Activated gamma-delta T cell treated with Interleukin-2 at 50 U/mL for 16 hours (primary cell): Measurements from ENCODE around the gene CDH2.

Source experiments
- DNase-seq: peaks from one replicate; pipeline ENCODE4 v3.0.0-alpha.2; 2020

CDH2 gene

GRCh38 chr18:28167835-28168349 is 9.0 kb downstream of the CDH2 start:
- no peak for DNase-seq

- no peak for DNase-seq
Measured at GRCh38 chr18:28164771-28165483, 12.0 kb downstream of the CDH2 start.

GRCh38 chr18:28163201-28163775 is 13.6 kb downstream of the CDH2 start:
- no peak for DNase-seq

- DNase-seq: no peak
Measured at GRCh38 chr18:28161608-28162599, 15.0 kb downstream of the CDH2 start.

- DNase-seq: no peak
Measured at GRCh38 chr18:28159055-28159454, 17.9 kb downstream of the CDH2 start.

- no peak for DNase-seq
Measured at GRCh38 chr18:28158083-28158581, 18.8 kb downstream of the CDH2 start.

- no peak for DNase-seq
Measured at GRCh38 chr18:28153485-28154065, 23.4 kb downstream of the CDH2 start.

GRCh38 chr18:28152754-28153153 is 24.2 kb downstream of the CDH2 start:
- DNase-seq: no peak

GRCh38 chr18:28152354-28152753 is 24.6 kb downstream of the CDH2 start:
- DNase-seq: no peak

- DNase-seq: no peak
Measured at GRCh38 chr18:28151434-28151833, 25.5 kb downstream of the CDH2 start.

GRCh38 chr18:28150925-28151324 is 26.0 kb downstream of the CDH2 start:
- no peak for DNase-seq

- DNase-seq: no peak
Measured at GRCh38 chr18:28149810-28150420, 27.0 kb downstream of the CDH2 start.

- DNase-seq: no peak
Measured at GRCh38 chr18:28147674-28148171, 29.2 kb downstream of the CDH2 start.

- DNase-seq: no peak
Measured at GRCh38 chr18:28143725-28144124, 33.2 kb downstream of the CDH2 start.

GRCh38 chr18:28138816-28139215 is 38.1 kb downstream of the CDH2 start:
- no peak for DNase-seq

- DNase-seq: no peak
Measured at GRCh38 chr18:28136071-28136470, 40.9 kb downstream of the CDH2 start.

- DNase-seq: no peak
Measured at GRCh38 chr18:28134774-28135173, 42.2 kb downstream of the CDH2 start.

GRCh38 chr18:28132084-28132483 is 44.8 kb downstream of the CDH2 start:
- no peak for DNase-seq

- no peak for DNase-seq
Measured at GRCh38 chr18:28128659-28128980, 48.3 kb downstream of the CDH2 start.

- no peak for DNase-seq
Measured at GRCh38 chr18:28127763-28128658, 48.9 kb downstream of the CDH2 start.

GRCh38 chr18:28127228-28127627 is 49.7 kb downstream of the CDH2 start:
- no peak for DNase-seq
